ENCODE results near the gene MTO1.

The MTO1 gene

DNA sequence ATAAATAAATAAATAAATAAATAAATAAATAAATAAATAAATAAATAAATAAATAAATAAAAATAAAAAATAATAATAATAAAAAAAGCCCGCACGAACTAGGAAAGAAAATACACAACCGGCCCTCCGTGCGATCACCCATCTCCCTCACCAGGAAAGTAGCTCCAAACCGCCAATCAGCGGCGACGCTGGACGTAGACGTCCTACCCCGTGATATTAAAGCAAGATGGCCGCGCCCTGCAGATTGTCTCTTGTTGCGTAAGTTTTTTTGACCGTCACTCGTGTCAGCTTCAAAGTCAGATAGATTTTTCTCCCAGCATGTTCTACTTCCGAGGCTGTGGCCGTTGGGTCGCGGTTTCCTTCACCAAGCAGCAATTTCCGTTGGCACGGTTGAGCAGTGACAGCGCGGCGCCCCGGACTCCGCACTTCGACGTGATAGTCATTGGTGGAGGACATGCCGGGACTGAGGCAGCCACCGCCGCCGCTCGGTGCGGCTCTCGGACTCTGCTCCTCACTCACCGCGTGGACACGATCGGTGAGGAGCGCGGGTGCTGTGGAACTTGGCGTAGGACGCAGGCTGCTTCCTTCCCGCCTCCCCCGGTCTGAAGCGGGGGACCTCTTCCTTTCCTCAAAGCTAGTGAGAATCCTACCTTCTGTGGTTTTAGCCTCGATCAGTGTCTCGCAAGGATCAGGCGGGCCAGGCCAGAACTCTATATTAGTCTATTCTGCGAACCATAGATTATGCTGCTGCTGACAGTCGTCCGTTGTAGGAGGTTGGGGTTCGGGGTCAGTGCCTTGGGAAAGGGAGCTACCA lies at the start of gene MTO1:
Gene MTO1 (plus strand): TSS at position 201 of the 814 bp plus-strand sequence. CDS start 118 bp downstream, at position 319.
- TF ChIP-seq, protein P1, sequence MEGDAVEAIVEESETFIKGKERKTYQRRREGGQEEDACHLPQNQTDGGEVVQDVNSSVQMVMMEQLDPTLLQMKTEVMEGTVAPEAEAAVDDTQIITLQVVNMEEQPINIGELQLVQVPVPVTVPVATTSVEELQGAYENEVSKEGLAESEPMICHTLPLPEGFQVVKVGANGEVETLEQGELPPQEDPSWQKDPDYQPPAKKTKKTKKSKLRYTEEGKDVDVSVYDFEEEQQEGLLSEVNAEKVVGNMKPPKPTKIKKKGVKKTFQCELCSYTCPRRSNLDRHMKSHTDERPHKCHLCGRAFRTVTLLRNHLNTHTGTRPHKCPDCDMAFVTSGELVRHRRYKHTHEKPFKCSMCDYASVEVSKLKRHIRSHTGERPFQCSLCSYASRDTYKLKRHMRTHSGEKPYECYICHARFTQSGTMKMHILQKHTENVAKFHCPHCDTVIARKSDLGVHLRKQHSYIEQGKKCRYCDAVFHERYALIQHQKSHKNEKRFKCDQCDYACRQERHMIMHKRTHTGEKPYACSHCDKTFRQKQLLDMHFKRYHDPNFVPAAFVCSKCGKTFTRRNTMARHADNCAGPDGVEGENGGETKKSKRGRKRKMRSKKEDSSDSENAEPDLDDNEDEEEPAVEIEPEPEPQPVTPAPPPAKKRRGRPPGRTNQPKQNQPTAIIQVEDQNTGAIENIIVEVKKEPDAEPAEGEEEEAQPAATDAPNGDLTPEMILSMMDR (conservative IDR thresholded peaks at IDR 0.05), result no peak
- peak within 1 kb of the TSS; percentile 90 for H3K27ac ChIP-seq

GRCh38 chr6:73413102-73413501 lies 48.4 kb upstream of the MTO1 start:
- TF ChIP-seq, protein P1 (conservative IDR thresholded peaks at IDR 0.05), result no peak
- no peak overlapping the region for H3K27ac ChIP-seq

DNA sequence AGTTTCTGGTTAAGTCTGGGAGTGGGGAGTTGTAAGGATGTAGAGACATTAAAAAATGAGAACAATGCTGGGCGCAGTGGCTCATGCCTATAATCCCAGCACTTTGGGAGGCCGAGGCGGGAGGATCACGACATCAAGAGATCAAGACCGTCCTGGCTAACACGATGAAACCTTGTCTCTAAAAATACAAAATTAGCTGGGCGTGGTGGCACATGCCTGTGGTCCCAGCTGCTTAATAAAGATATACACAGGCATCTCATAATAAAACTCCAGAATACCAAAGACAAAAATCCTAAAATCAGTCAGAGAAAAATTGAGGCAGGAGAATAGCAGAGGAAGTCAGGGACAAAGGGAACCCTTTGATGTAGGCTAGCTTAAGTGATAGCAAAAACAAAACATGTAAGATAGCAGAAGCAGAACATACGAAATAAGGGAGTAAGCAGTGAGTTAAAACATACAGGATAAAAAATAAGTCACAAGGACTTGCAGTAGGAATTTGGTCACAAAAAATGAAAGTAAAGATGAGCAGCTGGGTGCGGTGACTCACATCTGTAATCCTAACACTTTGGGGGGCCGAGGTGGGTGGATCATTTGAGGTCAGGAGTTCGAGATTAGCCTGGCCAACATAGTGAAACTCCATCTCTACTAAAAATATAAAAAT lies 43.3 kb upstream of the MTO1 start:
- TF ChIP-seq, protein P1 (conservative IDR thresholded peaks at IDR 0.05), result no peak
- no peak overlapping the region for H3K27ac ChIP-seq

DNA sequence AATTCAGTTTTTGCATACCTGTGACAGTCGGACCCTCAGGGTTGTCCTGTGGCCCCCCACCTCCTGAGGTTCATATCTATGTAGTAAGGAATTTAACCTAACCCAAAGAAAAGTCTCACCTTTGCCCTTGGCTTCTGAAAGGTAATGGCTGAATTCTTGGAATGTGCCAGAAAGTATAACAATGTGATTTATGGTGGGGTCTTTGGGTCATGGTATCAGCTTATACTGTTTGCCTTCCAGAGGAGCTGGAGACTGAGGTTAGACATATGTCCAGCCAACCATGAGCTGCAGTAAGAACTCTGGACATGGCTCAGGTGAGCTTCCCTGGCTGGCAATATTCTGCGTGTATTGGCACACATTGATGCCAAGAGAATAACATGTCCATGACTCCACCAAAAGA lies 40.0 kb upstream of the MTO1 start:
- TF ChIP-seq, protein P1 (conservative IDR thresholded peaks at IDR 0.05), result no peak
- no peak overlapping the region for H3K27ac ChIP-seq

- TF ChIP-seq, protein P1 (conservative IDR thresholded peaks at IDR 0.05), result no peak
- no peak overlapping the region for H3K27ac ChIP-seq
Observed at GRCh38 chr6:73435236-73435635, 26.3 kb upstream of the MTO1 start.

GRCh38 chr6:73443555-73443954 lies 18.0 kb upstream of the MTO1 start:
- H3K27ac ChIP-seq, result no peak overlapping the region
- TF ChIP-seq, protein P1 (conservative IDR thresholded peaks at IDR 0.05), result no peak

- TF ChIP-seq, protein P1 (conservative IDR thresholded peaks at IDR 0.05), result no peak
Observed at GRCh38 chr6:73451223-73452106, 10.1 kb upstream of the MTO1 start.

More at GRCh38 chr6:73451223-73452106, 10.1 kb upstream of the MTO1 start:
- no peak overlapping the region for H3K27ac ChIP-seq
